ENCODE measurements around the gene DEGS2.
"Not testable (repeated sequence)": the region's sequence is repeated elsewhere in the genome, so short reads cannot be mapped to it uniquely, and the experiment has no call there.

DEGS2 gene

GRCh38 chr14:100178691-100179090 is 19.2 kb upstream of the DEGS2 start:
- DNase-seq (ENCODE audit: low read depth): no peak

GRCh38 chr14:100176811-100177327 is 17.4 kb upstream of the DEGS2 start:
- no peak for DNase-seq (ENCODE audit: low read depth)

GRCh38 chr14:100173353-100173752 is 13.9 kb upstream of the DEGS2 start:
- no peak for DNase-seq (ENCODE audit: low read depth)

GRCh38 chr14:100172811-100173210 is 13.4 kb upstream of the DEGS2 start:
- DNase-seq (ENCODE audit: low read depth): no peak

- DNase-seq (ENCODE audit: low read depth): no peak
These were observed 11.4 kb upstream of the DEGS2 start for GRCh38 chr14:100170880-100171279.

GRCh38 chr14:100168506-100168905 is 9.1 kb upstream of the DEGS2 start:
- DNase-seq (ENCODE audit: low read depth): no peak

- DNase-seq (ENCODE audit: low read depth): no peak
These were observed 6.5 kb upstream of the DEGS2 start for GRCh38 chr14:100165831-100166440.

GRCh38 chr14:100165376-100165775 is 5.9 kb upstream of the DEGS2 start:
- DNase-seq (ENCODE audit: low read depth): no peak

- no peak for DNase-seq (ENCODE audit: low read depth)
These were observed 1.1 kb upstream of the DEGS2 start for GRCh38 chr14:100160534-100160916.

- no peak for DNase-seq (ENCODE audit: low read depth)
These were observed 554 bp upstream of the DEGS2 start for GRCh38 chr14:100159865-100160533.

- no peak for DNase-seq (ENCODE audit: low read depth)
These were observed 815 bp downstream of the DEGS2 start for GRCh38 chr14:100158566-100159093.

GRCh38 chr14:100157548-100158232 is 1.8 kb downstream of the DEGS2 start:
- not testable (repeated sequence) for DNase-seq (ENCODE audit: low read depth)

GRCh38 chr14:100156776-100157175 is 2.7 kb downstream of the DEGS2 start:
- DNase-seq (ENCODE audit: low read depth): no peak

GRCh38 chr14:100155756-100156616 is 3.5 kb downstream of the DEGS2 start:
- DNase-seq (ENCODE audit: low read depth): no peak

- DNase-seq (ENCODE audit: low read depth): no peak
These were observed 4.3 kb downstream of the DEGS2 start for GRCh38 chr14:100155049-100155621.

- no peak for DNase-seq (ENCODE audit: low read depth)
These were observed 5.9 kb downstream of the DEGS2 start for GRCh38 chr14:100153560-100153959.

- no peak for DNase-seq (ENCODE audit: low read depth)
These were observed 7.4 kb downstream of the DEGS2 start for GRCh38 chr14:100152091-100152490.

GRCh38 chr14:100150932-100151587 is 8.4 kb downstream of the DEGS2 start:
- DNase-seq (ENCODE audit: low read depth): no peak

GRCh38 chr14:100149851-100150611 is 9.4 kb downstream of the DEGS2 start:
- no peak for DNase-seq (ENCODE audit: low read depth)
